HG03460 (cell line): ENCODE measurements around the gene PPFIA2.

Experiments
- ATAC-seq: cut with Tn5 transposase; IDR thresholded peaks from one replicate; pipeline ENCODE4 v1.9.1; 2021; ENCODE audit not compliant: unreplicated experiment

PPFIA2 gene

GRCh38 chr12:81288651-81289050 is 470.5 kb downstream of the PPFIA2 start:
- no peak for ATAC-seq

- no peak for ATAC-seq
Observed at GRCh38 chr12:81284137-81284536, 475.0 kb downstream of the PPFIA2 start.

- no peak for ATAC-seq
Observed at GRCh38 chr12:81274637-81275529, 484.3 kb downstream of the PPFIA2 start.

- ATAC-seq, result no peak
Observed at GRCh38 chr12:81270385-81270784, 488.8 kb downstream of the PPFIA2 start.

GRCh38 chr12:81263072-81263471 is 496.1 kb downstream of the PPFIA2 start:
- ATAC-seq, result no peak

- no peak for ATAC-seq
Observed at GRCh38 chr12:81261508-81262207, 497.5 kb downstream of the PPFIA2 start.

GRCh38 chr12:81259360-81259759 is 499.8 kb downstream of the PPFIA2 start:
- ATAC-seq, result no peak

GRCh38 chr12:81257947-81258551 is 501.1 kb downstream of the PPFIA2 start:
- no peak for ATAC-seq

GRCh38 chr12:81255947-81256346 is 503.2 kb downstream of the PPFIA2 start:
- ATAC-seq, result no peak

- ATAC-seq, result no peak
Observed at GRCh38 chr12:81255456-81255855, 503.7 kb downstream of the PPFIA2 start.

- ATAC-seq, result no peak
Observed at GRCh38 chr12:81253360-81253759, 505.8 kb downstream of the PPFIA2 start.

- no peak for ATAC-seq
Observed at GRCh38 chr12:81252228-81252627, 506.9 kb downstream of the PPFIA2 start.

- no peak for ATAC-seq
Observed at GRCh38 chr12:81249976-81250375, 509.2 kb downstream of the PPFIA2 start.

- ATAC-seq, result no peak
Observed at GRCh38 chr12:81245907-81246570, 513.1 kb downstream of the PPFIA2 start.

GRCh38 chr12:81245458-81245857 is 513.7 kb downstream of the PPFIA2 start:
- no peak for ATAC-seq

GRCh38 chr12:81231574-81232368 is 527.4 kb downstream of the PPFIA2 start:
- no peak for ATAC-seq

GRCh38 chr12:81229759-81230158 is 529.4 kb downstream of the PPFIA2 start:
- ATAC-seq, result no peak

GRCh38 chr12:81224626-81225025 is 534.5 kb downstream of the PPFIA2 start:
- ATAC-seq, result no peak

GRCh38 chr12:81222846-81223592 is 536.1 kb downstream of the PPFIA2 start:
- no peak for ATAC-seq

GRCh38 chr12:81221681-81222080 is 537.5 kb downstream of the PPFIA2 start:
- no peak for ATAC-seq
